ENCODE data around the gene TICRR. TPM values are rescaled to one million over a fixed set of nuclear protein-coding genes. Genes with fewer than 3 reads are reported as not detected.

TICRR gene
- polyA plus RNA-seq, 2 of the 4 experiments (the other 2 are of a cell fraction) = 7.8 to 11.6 TPM

DNA sequence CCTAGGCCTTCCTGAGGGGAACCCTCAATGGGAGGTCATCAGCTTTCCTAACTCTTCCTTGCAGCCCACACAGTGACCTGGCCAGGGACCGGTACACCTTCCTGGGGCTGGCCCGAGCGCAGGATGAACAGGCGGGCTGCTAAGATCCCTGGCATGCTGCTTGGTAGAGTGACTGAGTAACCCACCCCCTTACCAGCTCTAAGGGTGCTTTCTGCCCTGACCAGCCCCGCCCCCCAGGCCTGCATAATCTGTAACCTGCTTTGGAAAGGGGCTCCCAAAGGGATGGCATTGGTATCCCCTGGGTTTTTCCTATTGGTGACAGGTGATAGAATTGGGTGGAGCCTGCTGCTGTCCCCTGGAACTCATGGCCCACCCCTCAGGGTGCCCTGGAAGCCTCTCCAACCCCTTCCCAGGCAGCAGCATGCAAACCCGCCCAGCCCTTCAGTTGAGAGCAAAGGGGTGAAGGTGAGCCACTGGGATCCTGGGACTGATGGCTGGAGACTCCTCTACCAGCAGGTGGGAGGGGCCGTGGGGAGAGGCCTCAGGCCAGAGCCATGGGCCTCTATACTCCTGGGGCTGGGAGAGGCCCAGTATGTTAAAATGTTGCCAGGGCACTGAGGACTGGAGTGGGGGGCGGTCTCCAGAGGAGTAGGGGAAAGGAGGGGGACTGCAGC, 91.1 kb downstream of the TICRR start:
- DNase-seq (ENCODE audit: low read depth in 1 of 2, low spot score in 1 of 2) (no peak), ATAC-seq (peak; percentile 32 to 54), FAIRE-seq (no peak)
- H3K4me3 ChIP-seq = no peak overlapping the region; the same call in 2 of the 3 replicates
- peak overlapping the region; percentile 74 to 89; a peak in 5 of 6 replicates for H3K27ac ChIP-seq
- H3K4me2 ChIP-seq = peak overlapping the region; percentile 71
- WGBS (ENCODE audit: missing lambda C conversion rate) = 88% methylated on average over 8 of the region's 8 CpGs
- H3K4me1 ChIP-seq = peaks cover 8% of the 10 kb centered on the region; the same call in 1 of the 3 replicates
- no peaks in the 10 kb centered on the region for H3K9me3 ChIP-seq
- ChIA-PET POLR2A (interaction anchor here (1.4 kb wide), 1 partner anchor 9 kb away, joined by 4 read pairs; no protein-coding TSS in a partner anchor), CTCF (interaction anchor here (1.1 to 10.6 kb wide), 2 partner anchors 19 to 222 kb away, joined by 3 to 126 read pairs; no protein-coding TSS in a partner anchor)
- TF ChIP-seq TFCP2L1 (CRISPR knock-in tag; IDR thresholded peaks at IDR 0.05) (no peak), JUNB (IDR thresholded peaks at IDR 0.05) (no peak), HOXB5 (CRISPR knock-in tag; IDR thresholded peaks at IDR 0.05) (no peak), PHF8 (IDR thresholded peaks at IDR 0.05; ENCODE audit: borderline replicate concordance, low read depth) (no peak), FOSB (CRISPR knock-in tag; IDR thresholded peaks at IDR 0.05) (no peak), RARB (CRISPR knock-in tag; IDR thresholded peaks at IDR 0.05) (no peak), RNF2 (IDR thresholded peaks at IDR 0.05; ENCODE audit: borderline replicate concordance, low read depth) (no peak), ZFP36 (IDR thresholded peaks at IDR 0.05; ENCODE audit: borderline replicate concordance, partially characterized antibody) (no peak), RFX5 (IDR thresholded peaks at IDR 0.05) (no peak), HMGXB4 (CRISPR knock-in tag; IDR thresholded peaks at IDR 0.05; ENCODE audit: borderline replicate concordance) (no peak), EHF (CRISPR knock-in tag; IDR thresholded peaks at IDR 0.05) (no peak), EHMT2 (IDR thresholded peaks at IDR 0.05; ENCODE audit: low read depth) (no peak), NPAS2 (CRISPR knock-in tag; IDR thresholded peaks at IDR 0.05; ENCODE audit: borderline replicate concordance) (no peak), NR3C1 (IDR thresholded peaks at IDR 0.05) (no peak)
- TF ChIP-seq, protein P1, sequence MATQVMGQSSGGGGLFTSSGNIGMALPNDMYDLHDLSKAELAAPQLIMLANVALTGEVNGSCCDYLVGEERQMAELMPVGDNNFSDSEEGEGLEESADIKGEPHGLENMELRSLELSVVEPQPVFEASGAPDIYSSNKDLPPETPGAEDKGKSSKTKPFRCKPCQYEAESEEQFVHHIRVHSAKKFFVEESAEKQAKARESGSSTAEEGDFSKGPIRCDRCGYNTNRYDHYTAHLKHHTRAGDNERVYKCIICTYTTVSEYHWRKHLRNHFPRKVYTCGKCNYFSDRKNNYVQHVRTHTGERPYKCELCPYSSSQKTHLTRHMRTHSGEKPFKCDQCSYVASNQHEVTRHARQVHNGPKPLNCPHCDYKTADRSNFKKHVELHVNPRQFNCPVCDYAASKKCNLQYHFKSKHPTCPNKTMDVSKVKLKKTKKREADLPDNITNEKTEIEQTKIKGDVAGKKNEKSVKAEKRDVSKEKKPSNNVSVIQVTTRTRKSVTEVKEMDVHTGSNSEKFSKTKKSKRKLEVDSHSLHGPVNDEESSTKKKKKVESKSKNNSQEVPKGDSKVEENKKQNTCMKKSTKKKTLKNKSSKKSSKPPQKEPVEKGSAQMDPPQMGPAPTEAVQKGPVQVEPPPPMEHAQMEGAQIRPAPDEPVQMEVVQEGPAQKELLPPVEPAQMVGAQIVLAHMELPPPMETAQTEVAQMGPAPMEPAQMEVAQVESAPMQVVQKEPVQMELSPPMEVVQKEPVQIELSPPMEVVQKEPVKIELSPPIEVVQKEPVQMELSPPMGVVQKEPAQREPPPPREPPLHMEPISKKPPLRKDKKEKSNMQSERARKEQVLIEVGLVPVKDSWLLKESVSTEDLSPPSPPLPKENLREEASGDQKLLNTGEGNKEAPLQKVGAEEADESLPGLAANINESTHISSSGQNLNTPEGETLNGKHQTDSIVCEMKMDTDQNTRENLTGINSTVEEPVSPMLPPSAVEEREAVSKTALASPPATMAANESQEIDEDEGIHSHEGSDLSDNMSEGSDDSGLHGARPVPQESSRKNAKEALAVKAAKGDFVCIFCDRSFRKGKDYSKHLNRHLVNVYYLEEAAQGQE (IDR thresholded peaks at IDR 0.05) = no peak
- TF ChIP-seq, protein P2, sequence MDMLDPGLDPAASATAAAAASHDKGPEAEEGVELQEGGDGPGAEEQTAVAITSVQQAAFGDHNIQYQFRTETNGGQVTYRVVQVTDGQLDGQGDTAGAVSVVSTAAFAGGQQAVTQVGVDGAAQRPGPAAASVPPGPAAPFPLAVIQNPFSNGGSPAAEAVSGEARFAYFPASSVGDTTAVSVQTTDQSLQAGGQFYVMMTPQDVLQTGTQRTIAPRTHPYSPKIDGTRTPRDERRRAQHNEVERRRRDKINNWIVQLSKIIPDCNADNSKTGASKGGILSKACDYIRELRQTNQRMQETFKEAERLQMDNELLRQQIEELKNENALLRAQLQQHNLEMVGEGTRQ (IDR thresholded peaks at IDR 0.05) = no peak

DNA sequence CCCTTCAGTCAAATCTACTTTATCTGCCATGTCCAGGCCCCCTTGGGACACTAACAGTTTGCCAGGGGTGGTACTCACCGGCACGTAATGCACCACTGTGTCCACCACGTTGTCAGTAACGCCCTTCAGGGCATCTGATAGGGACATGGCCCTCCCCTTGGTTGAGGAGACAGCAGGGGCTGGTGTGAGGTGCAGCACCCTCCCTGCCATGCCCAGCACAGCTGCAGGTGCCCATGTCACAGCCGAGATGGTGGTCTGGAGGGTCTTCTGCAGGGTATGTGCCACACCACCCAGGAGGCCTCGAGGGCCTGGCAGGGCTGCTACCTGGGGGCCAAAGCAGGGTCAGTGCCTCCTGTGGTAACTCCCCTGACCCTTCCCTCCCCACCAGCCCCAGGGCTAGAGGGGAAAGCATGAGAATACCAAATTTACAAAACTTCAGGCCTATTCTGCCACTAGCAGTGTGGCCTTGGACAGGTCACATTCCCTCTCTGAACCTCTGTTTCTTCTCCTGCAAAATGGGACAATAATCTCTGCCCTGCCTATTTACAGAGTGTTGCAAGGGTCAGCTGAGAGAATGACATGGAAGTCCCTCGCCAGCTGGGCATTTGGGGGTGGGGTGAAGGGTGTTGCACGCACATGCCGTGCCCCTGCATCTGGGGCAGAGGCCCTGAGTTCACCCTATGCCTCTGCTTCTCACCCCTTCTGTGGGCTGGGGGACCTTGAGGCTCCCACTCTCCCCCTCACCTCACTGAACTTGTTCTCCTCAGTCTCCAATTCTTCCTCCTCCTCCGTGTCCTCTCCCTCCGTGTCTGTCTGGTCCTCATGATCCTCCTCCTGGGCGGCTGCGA, 91.8 kb downstream of the TICRR start:
- ATAC-seq (peak; percentile 5 to 10; a peak in 3 of 6 replicates), FAIRE-seq (no peak), DNase-seq (ENCODE audit: low read depth in 1 of 2, low spot score in 1 of 2) (no peak)
- 84% methylated on average over 10 of the region's 13 CpGs for WGBS (ENCODE audit: missing lambda C conversion rate)
- ChIA-PET POLR2A (no interaction called here), CTCF (interaction anchor here (1.1 to 9.4 kb wide), 5 partner anchors 10 to 225 kb away, joined by 3 to 79 read pairs (median 3); partner anchors contain the start of gene PLIN1)
- no peak overlapping the region for H3K27ac ChIP-seq
- H3K4me3 ChIP-seq = no peak overlapping the region
- no peaks in the 10 kb centered on the region for H3K9me3 ChIP-seq
- TF ChIP-seq HMGXB4 (CRISPR knock-in tag; IDR thresholded peaks at IDR 0.05; ENCODE audit: borderline replicate concordance) (no peak), NR3C1 (IDR thresholded peaks at IDR 0.05) (no peak), CBX2 (IDR thresholded peaks at IDR 0.05; ENCODE audit: borderline replicate concordance, low read depth) (no peak), RAD21 (conservative IDR thresholded peaks at IDR 0.05 in 1 of 2, IDR thresholded peaks at IDR 0.05 in 1 of 2) (no peak), JUN (IDR thresholded peaks at IDR 0.05) (no peak)
- TF ChIP-seq, protein P3, sequence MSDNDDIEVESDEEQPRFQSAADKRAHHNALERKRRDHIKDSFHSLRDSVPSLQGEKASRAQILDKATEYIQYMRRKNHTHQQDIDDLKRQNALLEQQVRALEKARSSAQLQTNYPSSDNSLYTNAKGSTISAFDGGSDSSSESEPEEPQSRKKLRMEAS (IDR thresholded peaks at IDR 0.05) = no peak
- TF ChIP-seq, protein P2 (IDR thresholded peaks at IDR 0.05) = no peak
- no peak overlapping the region for H3K4me2 ChIP-seq
- H3K4me1 ChIP-seq = peaks cover 8% of the 10 kb centered on the region; the same call in 1 of the 3 replicates
